CD4-positive, alpha-beta T cell treated with Interleukin-15 for 1 hour (primary cell): ENCODE results near the gene GGTLC2.
"Not testable (repeated sequence)": the region's sequence is repeated elsewhere in the genome, so short reads cannot be mapped to it uniquely, and the experiment has no call there.

Experiments
- DNase-seq: peaks from one replicate; pipeline ENCODE4 v3.0.0-alpha.2; 2020

GGTLC2 gene

GRCh38 chr22:22644314-22644713, at the start of gene GGTLC2:
TSS of gene GGTLC2 (plus strand) at chr22:22644614. CDS start at chr22:22646346, 1,732 bp downstream.
- DNase-seq: not testable (repeated sequence)

DNA sequence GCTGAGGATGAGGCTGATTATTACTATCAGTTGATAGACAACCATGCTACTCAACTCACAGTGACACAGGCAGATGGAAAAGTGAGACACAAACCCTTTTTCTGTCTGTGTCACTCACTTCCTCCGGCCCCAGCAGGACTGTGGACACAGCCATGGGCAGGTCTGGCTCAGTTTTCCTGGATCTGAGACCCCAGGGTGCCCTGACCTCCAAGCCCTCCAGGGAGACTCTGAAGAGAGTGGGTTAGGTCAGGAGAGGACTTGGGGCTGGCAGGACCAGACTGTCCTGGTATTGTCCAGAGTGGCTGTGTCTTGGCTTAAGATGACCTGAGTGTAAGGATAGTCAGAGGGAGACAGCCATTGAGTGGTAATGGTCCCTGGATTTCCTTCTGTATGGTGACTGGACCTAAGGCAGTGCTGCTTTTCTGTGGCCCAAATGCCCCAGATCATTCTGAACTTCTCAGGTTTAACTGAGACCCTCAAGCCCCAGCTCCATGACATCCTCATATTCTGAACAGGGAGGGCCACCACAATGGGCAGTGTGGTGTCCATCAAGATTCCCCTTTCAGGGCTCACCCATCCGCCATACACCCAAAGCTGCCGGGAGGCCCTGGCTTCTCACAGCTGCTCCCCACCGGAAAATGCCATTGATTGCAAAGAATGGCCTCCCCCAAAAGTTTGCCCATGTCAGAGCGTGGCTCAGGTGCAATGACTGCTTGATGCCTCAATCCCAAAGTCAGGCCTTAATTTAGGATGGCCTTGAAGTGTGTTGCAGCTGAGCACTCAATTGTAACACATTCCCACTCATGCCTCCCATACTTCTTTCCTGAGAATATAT, 49.2 kb upstream of the GGTLC2 start:
- no peak for DNase-seq

DNA sequence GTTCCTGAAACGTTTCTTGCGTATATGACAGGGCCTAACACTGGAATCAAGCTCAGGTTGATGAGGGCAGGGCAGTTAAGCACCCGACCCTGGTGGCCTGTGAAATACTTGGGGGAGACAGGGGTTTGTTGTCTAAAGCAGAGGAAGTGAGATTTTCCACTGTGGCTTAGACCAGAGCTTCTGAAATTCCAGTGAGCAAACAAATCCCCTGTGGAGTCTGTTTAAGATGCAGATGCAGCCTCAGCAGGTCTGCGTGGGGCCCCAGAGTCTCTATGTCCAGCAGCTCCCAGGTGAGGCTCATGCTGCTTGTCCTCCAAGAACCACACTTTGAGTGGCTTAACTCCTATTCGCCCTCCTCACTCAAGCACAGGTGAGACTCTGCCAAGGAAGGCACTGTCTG, 46.3 kb upstream of the GGTLC2 start:
- no peak for DNase-seq

DNA sequence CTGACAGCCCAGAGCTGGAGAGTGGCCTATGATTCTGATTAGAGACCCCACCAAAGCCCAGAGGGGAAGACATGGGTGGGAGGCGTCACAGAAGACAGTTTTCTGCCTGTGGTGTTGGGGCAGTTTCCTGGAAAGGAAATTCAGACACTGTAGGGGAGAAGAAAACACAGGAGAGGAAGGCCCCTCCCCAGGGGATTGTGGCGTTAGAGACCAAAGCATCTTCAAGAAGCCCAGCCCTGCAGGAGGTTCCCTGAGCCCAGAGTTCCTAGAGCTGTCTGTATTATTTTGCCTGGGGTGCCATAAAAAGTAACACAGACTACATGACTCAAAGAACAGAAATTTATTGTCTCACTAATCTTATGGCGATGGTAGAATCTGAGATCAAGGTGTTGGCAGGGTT, 45.2 kb upstream of the GGTLC2 start:
- DNase-seq: no peak

- no peak for DNase-seq
Measured at GRCh38 chr22:22600531-22601261, 43.7 kb upstream of the GGTLC2 start.

DNA sequence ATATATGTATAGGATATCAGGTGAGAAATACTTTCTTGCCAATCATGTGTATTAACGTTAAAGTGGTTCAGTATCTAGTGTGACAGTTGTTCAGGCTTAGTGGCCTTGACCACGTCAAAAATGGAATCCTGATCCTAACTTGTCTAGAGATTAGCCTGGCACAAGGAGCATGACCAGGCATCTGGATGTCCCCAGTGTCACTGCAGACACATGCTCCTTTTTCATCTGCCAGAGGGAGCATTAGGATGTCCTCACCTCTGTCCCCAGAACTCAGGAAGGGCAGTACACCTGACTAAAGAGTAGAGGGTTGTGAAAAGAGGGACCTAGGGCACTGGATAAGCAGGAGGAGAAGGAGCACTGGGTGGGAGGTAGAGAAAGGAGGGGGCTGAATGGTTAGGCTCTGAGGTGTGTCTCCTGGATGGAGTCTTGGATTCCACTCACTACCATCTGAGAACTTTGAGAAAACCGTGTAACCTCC, 40.9 kb upstream of the GGTLC2 start:
- no peak for DNase-seq

- no peak for DNase-seq
Measured at GRCh38 chr22:22604326-22605073, 39.9 kb upstream of the GGTLC2 start.

GRCh38 chr22:22605074-22605404, 39.4 kb upstream of the GGTLC2 start:
- DNase-seq: no peak

GRCh38 chr22:22608022-22608421, 36.4 kb upstream of the GGTLC2 start:
- not testable (repeated sequence) for DNase-seq

DNA sequence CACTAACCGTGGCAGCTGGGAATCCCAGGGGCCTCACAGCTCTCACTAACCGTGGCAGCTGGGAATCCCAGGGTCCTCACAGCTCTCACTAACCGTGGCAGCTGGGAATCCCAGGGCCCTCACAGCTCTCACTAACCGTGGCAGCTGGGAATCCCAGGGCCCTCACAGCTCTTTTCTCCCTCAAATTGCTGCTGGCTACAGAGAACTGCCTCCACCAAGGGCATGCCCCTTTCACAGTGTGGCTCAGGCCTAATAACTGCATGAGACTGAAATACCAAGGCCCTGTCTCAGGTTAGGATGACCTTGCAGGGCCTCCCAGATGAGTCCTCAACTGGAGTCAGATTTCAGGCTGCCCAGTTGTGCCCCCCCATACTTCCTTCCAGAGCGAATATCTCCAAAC, 35.1 kb upstream of the GGTLC2 start:
- DNase-seq: no peak

DNA sequence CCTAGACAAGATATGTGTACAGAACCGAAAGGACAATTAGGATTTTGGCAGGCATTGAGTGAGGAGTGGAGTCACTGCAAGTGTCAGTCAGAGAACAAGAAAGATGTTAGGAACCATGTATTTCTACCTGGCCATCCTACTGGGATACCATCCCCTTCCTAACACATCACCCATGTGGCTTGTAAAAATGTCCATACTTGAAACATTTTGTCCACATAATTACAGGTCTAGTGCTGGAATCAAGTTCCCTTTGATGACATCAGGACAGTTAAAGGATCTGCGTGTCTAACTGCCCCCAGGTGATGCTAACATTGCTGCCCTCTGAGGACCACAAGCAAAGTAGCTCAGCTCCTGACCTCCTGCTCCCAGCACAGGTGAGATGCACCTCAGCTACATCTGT, 31.9 kb upstream of the GGTLC2 start:
- no peak for DNase-seq

- DNase-seq: no peak
Measured at GRCh38 chr22:22614065-22614464, 30.3 kb upstream of the GGTLC2 start.

GRCh38 chr22:22616636-22617035, 27.8 kb upstream of the GGTLC2 start:
- DNase-seq: no peak

GRCh38 chr22:22618448-22618847, 26.0 kb upstream of the GGTLC2 start:
- no peak for DNase-seq

DNA sequence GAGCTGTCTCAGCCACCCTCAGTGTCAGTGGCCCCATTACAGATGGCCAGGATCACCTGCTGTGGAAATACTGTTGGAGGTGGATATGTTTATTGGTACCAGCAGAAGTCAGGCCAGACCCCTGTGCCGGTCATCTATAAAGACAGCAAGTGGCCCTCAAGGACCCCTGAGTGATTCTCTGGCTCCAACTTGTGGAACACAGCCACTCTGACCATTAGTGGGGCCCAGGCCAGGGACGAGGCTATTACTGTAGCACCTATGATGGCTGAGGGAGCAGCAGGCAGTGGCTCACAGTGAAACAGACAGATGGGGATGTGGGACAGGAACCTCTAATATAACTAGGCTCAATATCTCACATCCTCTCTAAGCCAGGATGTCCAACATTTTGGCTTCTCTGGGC, 25.5 kb upstream of the GGTLC2 start:
- no peak for DNase-seq

DNA sequence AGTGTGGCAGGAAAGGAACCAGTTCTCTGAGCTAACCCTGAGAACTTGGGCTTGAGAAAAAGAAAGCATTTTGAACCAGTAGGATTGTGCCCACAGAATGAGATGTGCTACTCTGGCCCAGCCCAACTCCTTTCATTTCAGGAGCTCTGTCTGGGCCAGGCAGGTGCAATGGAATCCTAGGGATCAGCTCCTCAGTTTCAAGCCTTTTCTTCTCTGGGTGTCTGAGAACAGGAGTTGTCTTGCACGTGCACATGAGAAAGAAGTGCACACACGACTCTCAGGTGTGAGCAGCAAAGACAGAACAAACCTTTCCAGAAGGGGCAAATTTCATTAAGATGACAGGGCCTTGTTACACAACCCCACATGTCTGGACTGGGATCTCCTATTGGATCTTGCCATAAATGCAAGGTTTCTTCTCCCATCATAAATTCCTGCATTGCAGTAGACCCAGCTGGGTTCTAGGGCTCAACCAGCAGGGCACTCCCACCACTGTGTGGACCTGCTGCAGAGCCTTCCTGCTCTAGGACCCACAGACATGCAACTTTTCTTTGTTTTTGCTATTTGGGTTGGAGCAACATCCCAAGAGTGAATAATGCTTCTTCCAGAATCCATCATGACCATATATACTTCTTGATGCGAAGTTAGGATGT, 24.5 kb upstream of the GGTLC2 start:
- DNase-seq: no peak

DNA sequence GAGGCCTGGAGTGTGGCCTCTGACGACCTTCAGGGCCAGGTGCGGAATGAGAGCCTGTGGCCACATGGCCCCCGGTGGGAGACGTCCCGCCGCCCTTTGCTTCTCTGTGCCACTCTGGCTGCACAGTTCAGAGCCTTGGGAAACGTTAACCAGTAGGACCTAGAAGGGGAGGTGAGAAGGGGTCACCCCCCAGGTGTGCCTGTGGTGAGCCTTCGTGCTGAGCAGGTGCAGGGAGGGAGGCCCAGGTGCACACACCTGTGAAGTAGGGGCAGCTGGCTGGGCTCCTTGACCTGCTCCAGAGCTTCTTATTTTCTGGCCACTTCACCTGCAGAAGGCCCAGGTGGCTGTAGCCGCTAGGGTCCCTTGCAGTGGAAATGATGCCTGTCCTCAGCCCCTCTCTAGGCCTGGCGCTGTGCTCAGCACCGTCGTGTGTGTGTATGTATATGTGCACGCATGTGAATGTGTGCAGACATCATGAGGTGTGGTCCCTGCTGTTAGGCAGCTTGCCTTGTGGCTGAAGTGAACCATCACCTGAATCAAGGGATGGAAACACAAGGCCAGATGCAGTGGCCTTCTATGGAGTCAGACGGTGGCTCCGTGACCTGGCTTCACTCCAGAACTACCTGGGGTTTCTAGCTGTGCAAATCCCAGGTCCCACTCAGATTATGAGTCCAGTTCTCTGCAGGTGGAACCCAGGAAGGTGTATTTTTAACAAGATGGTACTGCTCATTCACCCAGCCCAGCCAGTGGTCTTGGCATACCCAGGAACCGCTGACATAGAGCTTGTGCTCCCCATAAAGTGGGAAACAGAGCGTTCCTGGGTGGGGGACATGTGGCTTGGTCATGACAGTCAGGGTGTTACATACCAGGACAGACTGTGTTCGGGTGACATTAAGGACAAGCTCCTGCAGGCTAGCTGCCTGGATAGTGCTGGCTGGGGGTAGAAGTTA, 15.6 kb upstream of the GGTLC2 start:
- not testable (repeated sequence) for DNase-seq

- DNase-seq: not testable (repeated sequence)
Measured at GRCh38 chr22:22631223-22631652, 13.2 kb upstream of the GGTLC2 start.

GRCh38 chr22:22632226-22632625, 12.2 kb upstream of the GGTLC2 start:
- DNase-seq: not testable (repeated sequence)

DNA sequence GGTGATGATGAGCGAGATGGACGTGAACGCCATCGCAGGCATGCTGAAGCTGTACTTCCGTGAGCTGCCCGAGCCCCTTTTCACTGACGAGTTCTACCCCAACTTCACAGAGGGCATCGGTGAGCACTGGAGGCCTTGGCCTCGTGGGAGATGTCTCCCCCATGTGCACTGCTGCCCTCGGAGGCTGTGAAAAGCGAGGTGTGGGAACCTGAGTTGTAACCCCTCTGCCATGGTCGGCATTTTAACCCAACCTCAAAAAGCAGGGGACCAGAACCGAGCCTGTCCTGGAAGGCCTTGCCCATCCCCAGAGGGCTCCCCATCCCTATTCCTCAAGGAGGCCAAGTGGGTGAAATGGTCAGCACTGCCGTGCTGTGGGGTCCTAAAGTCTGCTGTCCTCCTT, 10.9 kb upstream of the GGTLC2 start:
- DNase-seq: not testable (repeated sequence)

DNA sequence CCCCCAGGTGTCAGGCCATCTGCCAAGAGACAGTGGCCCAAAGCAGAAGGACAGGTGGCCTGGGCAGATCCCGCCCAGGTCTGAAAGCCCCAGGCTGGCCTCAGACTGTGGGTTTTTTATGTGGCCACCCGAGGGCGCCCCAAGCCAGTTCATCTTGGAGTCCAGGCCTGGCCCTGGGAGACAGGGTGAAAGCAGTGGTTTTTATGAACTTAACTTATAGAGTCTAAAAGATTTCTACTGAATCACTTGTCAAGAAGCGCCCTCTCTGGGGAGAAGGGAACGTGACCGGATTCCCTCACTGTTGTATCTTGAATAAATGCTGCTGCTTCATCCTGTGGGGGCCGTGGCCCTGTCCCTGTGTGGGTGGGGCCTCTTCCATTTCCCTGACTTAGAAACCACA, 8.2 kb upstream of the GGTLC2 start:
- peak; percentile 24 for DNase-seq

DNA sequence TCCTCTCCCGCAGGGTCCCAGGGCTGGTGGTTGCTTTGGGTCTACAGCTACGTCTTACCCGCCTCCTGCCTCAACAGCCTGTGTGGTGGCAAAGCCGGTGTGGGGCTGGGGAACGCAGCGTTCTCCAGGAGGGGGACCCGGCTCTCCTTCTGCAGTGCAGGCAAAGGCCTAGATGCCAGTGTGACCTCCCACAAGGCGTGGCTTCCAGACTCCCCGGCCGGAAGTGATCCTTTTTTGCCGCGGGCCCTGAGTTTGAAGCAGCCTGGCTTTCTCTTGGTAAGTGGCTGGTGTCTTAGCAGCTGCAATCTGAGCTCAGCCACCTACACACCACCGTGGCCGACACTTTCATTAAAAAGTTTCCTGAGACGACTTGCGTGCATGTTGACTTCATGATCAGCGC, 6.1 kb upstream of the GGTLC2 start:
- not testable (repeated sequence) for DNase-seq
